ENCODE data around the gene PKLR.

Gene PKLR

DNA sequence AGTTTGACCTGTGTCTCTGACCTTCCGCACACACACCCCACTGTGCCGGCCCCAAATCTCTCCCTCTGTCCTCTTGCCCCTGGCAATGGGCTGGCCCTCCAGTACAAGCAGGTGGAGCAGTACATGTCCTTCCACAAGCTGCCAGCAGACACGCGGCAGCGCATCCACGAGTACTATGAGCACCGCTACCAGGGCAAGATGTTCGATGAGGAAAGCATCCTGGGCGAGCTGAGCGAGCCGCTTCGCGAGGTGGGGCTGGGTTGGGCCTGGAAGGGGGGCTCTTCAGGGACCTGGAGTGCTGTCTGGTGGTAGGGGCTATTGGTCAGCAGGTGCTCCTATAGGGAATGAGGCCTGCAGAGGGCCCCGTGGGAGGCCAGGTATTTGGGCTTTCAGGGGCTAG, 16.2 kb downstream of the PKLR start:
- Histone ChIP-seq H3K9me3 (no peaks in the 10 kb centered on the region), H3K4me3 (ENCODE audit: low read depth, low read length) (no peak overlapping the region), H3K36me3 (no peaks in the 10 kb centered on the region; the same call in none of the 2 replicates), H3K27me3 (no peaks in the 10 kb centered on the region), H3K4me1 (no peaks in the 10 kb centered on the region)
- no peak for DNase-seq
- TF ChIP-seq, protein P1, sequence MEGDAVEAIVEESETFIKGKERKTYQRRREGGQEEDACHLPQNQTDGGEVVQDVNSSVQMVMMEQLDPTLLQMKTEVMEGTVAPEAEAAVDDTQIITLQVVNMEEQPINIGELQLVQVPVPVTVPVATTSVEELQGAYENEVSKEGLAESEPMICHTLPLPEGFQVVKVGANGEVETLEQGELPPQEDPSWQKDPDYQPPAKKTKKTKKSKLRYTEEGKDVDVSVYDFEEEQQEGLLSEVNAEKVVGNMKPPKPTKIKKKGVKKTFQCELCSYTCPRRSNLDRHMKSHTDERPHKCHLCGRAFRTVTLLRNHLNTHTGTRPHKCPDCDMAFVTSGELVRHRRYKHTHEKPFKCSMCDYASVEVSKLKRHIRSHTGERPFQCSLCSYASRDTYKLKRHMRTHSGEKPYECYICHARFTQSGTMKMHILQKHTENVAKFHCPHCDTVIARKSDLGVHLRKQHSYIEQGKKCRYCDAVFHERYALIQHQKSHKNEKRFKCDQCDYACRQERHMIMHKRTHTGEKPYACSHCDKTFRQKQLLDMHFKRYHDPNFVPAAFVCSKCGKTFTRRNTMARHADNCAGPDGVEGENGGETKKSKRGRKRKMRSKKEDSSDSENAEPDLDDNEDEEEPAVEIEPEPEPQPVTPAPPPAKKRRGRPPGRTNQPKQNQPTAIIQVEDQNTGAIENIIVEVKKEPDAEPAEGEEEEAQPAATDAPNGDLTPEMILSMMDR (IDR thresholded peaks at IDR 0.05; ENCODE audit: low read depth, low read length), result no peak

DNA sequence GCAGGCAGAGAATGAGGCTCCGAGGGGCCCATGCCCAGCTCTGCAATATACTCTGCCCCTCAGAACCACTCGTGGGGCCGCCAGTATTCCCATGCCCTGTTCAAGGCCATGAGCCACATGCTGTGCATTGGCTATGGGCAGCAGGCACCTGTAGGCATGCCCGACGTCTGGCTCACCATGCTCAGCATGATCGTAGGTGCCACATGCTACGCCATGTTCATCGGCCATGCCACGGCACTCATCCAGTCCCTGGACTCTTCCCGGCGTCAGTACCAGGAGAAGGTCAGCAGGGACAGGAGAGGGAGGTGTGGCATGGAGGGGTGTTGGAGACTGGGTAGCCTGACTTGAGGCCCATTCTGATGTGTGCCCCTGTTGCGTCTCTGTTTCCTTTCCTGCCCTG, 16.8 kb downstream of the PKLR start:
- Histone ChIP-seq H3K27me3 (no peaks in the 10 kb centered on the region), H3K9me3 (no peaks in the 10 kb centered on the region), H3K4me1 (no peaks in the 10 kb centered on the region), H3K36me3 (no peaks in the 10 kb centered on the region; the same call in none of the 2 replicates), H3K4me3 (ENCODE audit: low read depth, low read length) (no peak overlapping the region)
- TF ChIP-seq, protein P1 (IDR thresholded peaks at IDR 0.05; ENCODE audit: low read depth, low read length), result no peak
- DNase-seq, result no peak

DNA sequence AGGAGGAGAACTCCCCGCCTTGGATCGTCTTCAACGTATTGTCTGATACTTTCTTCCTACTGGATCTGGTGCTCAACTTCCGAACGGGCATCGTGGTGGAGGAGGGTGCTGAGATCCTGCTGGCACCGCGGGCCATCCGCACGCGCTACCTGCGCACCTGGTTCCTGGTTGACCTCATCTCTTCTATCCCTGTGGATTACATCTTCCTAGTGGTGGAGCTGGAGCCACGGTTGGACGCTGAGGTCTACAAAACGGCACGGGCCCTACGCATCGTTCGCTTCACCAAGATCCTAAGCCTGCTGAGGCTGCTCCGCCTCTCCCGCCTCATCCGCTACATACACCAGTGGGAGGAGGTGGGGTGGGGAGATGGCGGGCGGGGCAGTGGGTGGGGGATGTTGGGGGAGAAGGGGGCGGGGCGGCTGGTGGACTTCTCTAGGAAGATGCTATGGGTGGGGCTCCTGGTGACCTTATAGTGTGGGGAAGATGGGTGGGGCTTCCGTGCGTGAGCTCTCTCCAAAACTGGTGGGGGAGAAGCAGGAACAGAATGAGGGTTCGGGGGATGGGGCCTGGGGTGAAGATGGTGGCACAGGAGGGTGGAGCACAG, 18.6 kb downstream of the PKLR start:
- Histone ChIP-seq H3K9me3 (no peaks in the 10 kb centered on the region), H3K27me3 (no peaks in the 10 kb centered on the region), H3K36me3 (no peaks in the 10 kb centered on the region; the same call in none of the 2 replicates), H3K4me1 (no peaks in the 10 kb centered on the region), H3K4me3 (ENCODE audit: low read depth, low read length) (no peak overlapping the region)
- TF ChIP-seq, protein P1 (IDR thresholded peaks at IDR 0.05; ENCODE audit: low read depth, low read length), result no peak
- no peak for DNase-seq

- TF ChIP-seq, protein P1 (IDR thresholded peaks at IDR 0.05; ENCODE audit: low read depth, low read length), result no peak
- no peaks in the 10 kb centered on the region for H3K27me3 ChIP-seq
These were observed 22.0 kb downstream of the PKLR start for GRCh38 chr1:155279268-155279667.

DNA sequence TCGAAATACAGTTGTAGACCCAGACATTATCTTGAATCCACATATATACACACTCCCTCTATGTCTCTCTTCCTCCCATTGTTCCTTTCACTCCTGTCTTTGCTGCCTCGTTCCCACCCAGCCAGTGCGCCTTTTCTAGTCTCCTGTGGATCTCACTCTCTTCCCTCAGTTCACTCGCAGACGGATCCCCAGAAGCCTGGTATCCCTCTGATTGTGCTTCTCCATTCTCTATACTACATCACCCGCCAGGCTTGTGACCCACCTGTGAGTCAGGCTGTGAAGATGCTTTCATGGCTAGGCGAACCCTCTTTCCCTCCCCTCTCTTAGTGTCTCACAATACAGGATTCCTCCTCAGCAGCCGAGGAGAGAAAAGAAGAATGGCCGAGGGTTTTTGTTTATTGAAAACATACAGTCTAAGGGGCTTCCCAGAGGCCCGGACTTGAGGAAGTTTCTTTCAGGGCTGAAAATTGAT, 22.5 kb downstream of the PKLR start:
- peak overlapping the region; percentile 86 for H3K4me3 ChIP-seq (ENCODE audit: low read depth, low read length)
- H3K9me3 ChIP-seq, result no peaks in the 10 kb centered on the region
- DNase-seq, result no peak
- no peaks in the 10 kb centered on the region for H3K27me3 ChIP-seq
- TF ChIP-seq, protein P1 (IDR thresholded peaks at IDR 0.05; ENCODE audit: low read depth, low read length), result no peak
- H3K36me3 ChIP-seq, result no peaks in the 10 kb centered on the region
- peaks cover 2% of the 10 kb centered on the region for H3K4me1 ChIP-seq

More at GRCh38 chr1:155279268-155279667, 22.0 kb downstream of the PKLR start:
- Histone ChIP-seq H3K4me1 (no peaks in the 10 kb centered on the region), H3K36me3 (no peaks in the 10 kb centered on the region), H3K9me3 (no peaks in the 10 kb centered on the region), H3K4me3 (ENCODE audit: low read depth, low read length) (no peak overlapping the region)
- DNase-seq, result no peak

DNA sequence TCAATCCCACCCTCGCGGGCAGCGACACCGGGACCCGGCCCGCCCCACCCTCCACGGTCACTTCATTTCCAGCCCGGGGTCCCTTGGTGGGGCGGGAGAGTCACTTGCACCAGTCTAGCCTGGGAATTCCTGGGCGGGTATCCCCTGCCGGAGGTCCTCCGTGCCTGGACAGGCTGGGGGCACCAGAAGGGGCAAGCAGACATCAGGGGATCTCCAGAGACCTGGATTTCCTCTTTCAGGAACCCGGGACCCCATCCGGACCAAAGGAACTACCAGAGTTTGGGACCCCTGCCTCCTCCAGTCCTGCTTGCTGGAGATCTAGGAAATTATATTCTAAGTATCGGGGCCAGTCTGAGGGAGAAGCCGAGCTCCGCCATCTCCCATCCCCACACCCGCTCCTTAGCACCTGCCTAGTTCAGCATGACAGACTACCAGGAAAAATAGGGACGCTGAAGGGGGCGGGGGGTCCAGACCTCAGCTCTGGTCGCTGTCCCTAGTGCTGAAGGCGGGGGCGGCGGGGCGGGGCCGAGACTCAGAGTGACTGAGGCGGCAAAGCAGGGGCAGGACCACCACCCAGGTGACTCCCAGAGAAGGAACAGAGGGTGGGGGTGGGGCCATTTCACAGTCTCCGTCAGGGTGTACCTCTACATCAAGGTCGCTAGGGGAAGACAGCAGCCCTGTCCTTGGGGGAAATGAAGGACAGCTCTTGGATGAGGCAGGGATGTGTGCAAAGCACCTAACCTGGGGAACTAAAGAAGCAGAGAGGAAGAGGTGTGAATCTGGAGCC, 23.1 kb downstream of the PKLR start:
- Histone ChIP-seq H3K27me3 (no peaks in the 10 kb centered on the region), H3K36me3 (no peaks in the 10 kb centered on the region), H3K9me3 (no peaks in the 10 kb centered on the region), H3K4me3 (ENCODE audit: low read depth, low read length) (peak overlapping the region; percentile 86), H3K4me1 (peaks cover 3% of the 10 kb centered on the region)
- peak; percentile 66 for DNase-seq
- TF ChIP-seq, protein P1 (IDR thresholded peaks at IDR 0.05; ENCODE audit: low read depth, low read length), result peak; percentile 63
